AG04449 (cell line): Measurements from ENCODE around the gene CHST11.
A peak's percentile ranks its signal among the peaks of the same experiment; 100 is the strongest.

ENCODE experiments used
- CTCF ChIA-PET: fragments of 350-600 bp; formaldehyde crosslinking; extraction: SDS; loops from one replicate; lab custom pipeline; 2021; ENCODE audit warnings: antibody characterized with exemption; lab: Yijun Ruan, JAX
- POLR2A ChIA-PET: fragments of 400-600, 350-600 bp; formaldehyde crosslinking; extraction: SDS; loops from one replicate; lab custom pipeline; 2020; ENCODE audit warnings: antibody characterized with exemption, inconsistent platforms; lab: Yijun Ruan, JAX
- DNase-seq: peaks from one replicate; pipeline ENCODE4 v3.0.0-alpha.2; 2010; ENCODE audit warnings: low read depth, low spot score
- H3K4me3 ChIP-seq: 2 replicates; pipeline ENCODE4 v1.5.1; 2011; ENCODE audit warnings: low read depth, mild to moderate bottlenecking, control low read depth, low read length
- CTCF ChIP-seq: IDR thresholded peaks from one replicate; pipeline ENCODE4 v1.5.1; 2011; ENCODE audit warnings: mild to moderate bottlenecking, moderate library complexity, low read length, control low read depth, inconsistent platforms; ENCODE audit not compliant: insufficient read depth; ENCODE audit errors: missing control alignments

CHST11 gene

GRCh38 chr12:104456417-104456949, at the start of gene CHST11:
Gene CHST11, plus strand, starts transcription at chr12:104456948.
- DNase-seq: peak; percentile 29
- POLR2A ChIA-PET: interaction anchor here (0.6 to 2.0 kb wide), 2 partner anchors 147 to 491 kb away, joined by 3 to 9 read pairs; partner anchors contain the start of gene TDG
- peak within 1 kb of the TSS; percentile 89 for H3K4me3 ChIP-seq
- CTCF ChIA-PET: interaction anchor here (1.2 to 2.8 kb wide), 6 partner anchors 7 to 337 kb away, joined by 3 to 9 read pairs (median 6); no protein-coding TSS in a partner anchor
- peak; percentile 17 for TF ChIP-seq CTCF

- TF ChIP-seq CTCF: no peak
- DNase-seq: no peak
- ChIA-PET CTCF (no interaction called here), POLR2A (no interaction called here)
- no peak overlapping the region for H3K4me3 ChIP-seq
These were observed 49.3 kb upstream of the CHST11 start for GRCh38 chr12:104407438-104407837.

DNA sequence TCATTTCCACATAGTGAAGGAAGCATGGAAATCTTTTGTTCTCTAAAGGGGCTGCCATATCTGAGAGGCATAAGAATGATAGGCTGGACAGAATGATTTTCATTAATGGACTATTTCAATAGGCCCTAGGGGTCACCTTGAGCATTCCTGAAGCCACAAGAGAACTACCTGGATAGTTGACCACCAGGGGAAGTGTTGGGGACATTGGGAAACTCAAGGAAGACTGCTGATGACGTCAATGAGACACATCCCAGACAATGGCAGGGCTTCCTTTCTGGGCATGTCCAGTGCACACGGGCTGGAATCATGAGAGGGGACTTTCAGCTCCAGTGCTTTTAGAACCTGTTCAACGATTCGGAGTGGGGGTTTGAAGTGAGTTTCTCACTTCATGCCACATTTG, 48.8 kb upstream of the CHST11 start:
- ChIA-PET CTCF (no interaction called here), POLR2A (no interaction called here)
- TF ChIP-seq CTCF: no peak
- H3K4me3 ChIP-seq: no peak overlapping the region
- DNase-seq: no peak

DNA sequence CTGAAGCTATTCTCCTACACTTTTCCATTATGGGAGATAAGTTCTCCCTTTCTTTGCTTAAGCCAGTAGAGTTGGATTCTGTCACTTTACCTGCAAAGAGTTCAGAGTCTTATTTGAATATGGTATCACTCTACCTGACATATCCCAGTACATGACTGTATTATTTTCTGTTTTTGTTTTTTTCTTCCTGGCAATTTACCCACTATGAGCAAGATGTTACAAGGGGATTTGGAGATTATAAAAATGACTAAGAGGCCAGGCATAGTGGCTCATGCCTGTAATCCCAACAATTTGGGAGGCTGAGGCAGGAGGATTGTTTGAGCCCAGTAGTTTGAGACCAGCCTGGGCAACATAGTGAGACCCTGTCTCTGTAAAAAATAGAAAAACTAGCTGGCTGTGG, 46.4 kb upstream of the CHST11 start:
- ChIA-PET POLR2A (interaction anchor here (0.7 kb wide), 1 partner anchor 38 kb away, joined by 3 read pairs; no protein-coding TSS in a partner anchor), CTCF (interaction anchor here (1.0 kb wide), 1 partner anchor 29 kb away, joined by 3 read pairs; no protein-coding TSS in a partner anchor)
- no peak overlapping the region for H3K4me3 ChIP-seq
- DNase-seq: no peak
- TF ChIP-seq CTCF: no peak

DNA sequence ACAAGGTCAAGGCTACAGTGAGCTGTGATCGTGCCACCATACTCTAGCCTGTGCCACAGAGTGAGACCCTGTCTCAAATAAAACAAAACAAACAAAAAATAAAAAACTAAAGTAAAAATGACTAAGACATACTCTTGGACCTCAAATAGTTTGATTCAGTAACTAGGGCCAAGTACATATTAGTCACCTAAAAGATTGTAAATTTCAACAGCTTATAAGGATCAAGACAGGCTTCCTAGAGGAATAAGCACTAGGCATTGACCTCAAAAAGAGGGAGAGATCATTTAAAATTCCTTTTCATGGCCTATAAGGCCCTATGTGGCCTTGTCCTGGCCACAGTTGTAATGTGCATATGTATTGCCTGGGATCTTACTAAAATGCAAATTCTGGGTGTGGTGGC, 46.0 kb upstream of the CHST11 start:
- DNase-seq: no peak
- POLR2A ChIA-PET: no interaction called here
- H3K4me3 ChIP-seq: no peak overlapping the region
- CTCF ChIA-PET: interaction anchor here (2.0 kb wide), 1 partner anchor 29 kb away, joined by 7 read pairs; no protein-coding TSS in a partner anchor
- no peak for TF ChIP-seq CTCF

- CTCF ChIA-PET: interaction anchor here (2.0 kb wide), 1 partner anchor 30 kb away, joined by 7 read pairs; no protein-coding TSS in a partner anchor
- no peak overlapping the region for H3K4me3 ChIP-seq
- POLR2A ChIA-PET: no interaction called here
- no peak for TF ChIP-seq CTCF
- DNase-seq: no peak
These were observed 44.7 kb upstream of the CHST11 start for GRCh38 chr12:104411826-104412641.
